Astrocyte of the cerebellum (primary cell): Measurements from ENCODE around the gene PLK3.
A peak's percentile ranks its signal among the peaks of the same experiment; 100 is the strongest.
"Not testable (repeated sequence)": the region's sequence is repeated elsewhere in the genome, so short reads cannot be mapped to it uniquely, and the experiment has no call there.

Source experiments
- DNase-seq: peaks from one replicate; pipeline ENCODE4 v3.0.0-alpha.2; 2011; ENCODE audit warnings: low read depth
- H3K4me3 ChIP-seq: 2 replicates; pipeline ENCODE4 v1.5.1; 2011; ENCODE audit warnings: mild to moderate bottlenecking, low read depth, low read length, moderate library complexity
- in situ Hi-C: cut with HindIII; loops from 2 replicates; pipeline ENCODE4 v1.10.0; 2017; ENCODE audit warnings: low sequenced_read_pairs
- TF ChIP-seq, protein P1 (sequence below): IDR thresholded peaks from 2 replicates; pipeline ENCODE4 v1.5.1; 2012; ENCODE audit warnings: low read length, low read depth, moderate library complexity, mild to moderate bottlenecking; ENCODE audit errors: missing control alignments

The PLK3 gene

GRCh38 chr1:44810101-44810761 is 10.1 kb downstream of the PLK3 start:
- TF ChIP-seq, protein P1, sequence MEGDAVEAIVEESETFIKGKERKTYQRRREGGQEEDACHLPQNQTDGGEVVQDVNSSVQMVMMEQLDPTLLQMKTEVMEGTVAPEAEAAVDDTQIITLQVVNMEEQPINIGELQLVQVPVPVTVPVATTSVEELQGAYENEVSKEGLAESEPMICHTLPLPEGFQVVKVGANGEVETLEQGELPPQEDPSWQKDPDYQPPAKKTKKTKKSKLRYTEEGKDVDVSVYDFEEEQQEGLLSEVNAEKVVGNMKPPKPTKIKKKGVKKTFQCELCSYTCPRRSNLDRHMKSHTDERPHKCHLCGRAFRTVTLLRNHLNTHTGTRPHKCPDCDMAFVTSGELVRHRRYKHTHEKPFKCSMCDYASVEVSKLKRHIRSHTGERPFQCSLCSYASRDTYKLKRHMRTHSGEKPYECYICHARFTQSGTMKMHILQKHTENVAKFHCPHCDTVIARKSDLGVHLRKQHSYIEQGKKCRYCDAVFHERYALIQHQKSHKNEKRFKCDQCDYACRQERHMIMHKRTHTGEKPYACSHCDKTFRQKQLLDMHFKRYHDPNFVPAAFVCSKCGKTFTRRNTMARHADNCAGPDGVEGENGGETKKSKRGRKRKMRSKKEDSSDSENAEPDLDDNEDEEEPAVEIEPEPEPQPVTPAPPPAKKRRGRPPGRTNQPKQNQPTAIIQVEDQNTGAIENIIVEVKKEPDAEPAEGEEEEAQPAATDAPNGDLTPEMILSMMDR = no peak
- in situ Hi-C loops = no loop called here
- DNase-seq = no peak
- peak overlapping the region; percentile 23 for H3K4me3 ChIP-seq

DNA sequence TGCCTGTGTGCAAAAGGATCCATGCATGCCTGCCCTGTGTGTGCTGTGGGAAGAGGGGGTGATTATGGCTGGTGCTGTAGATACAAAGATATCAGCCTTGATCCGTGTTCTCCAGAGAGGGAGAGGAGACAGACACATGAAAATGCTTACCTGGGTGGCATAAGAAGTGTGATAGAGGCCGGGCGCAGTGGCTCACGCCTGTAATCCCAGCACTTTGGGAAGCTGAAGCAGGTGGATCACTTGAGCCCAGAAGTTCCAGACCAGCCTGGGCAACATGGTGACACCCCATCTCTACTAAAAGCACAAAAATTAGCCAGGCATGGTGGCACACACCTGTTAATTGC is 10.6 kb downstream of the PLK3 start:
- DNase-seq, H3K4me3 ChIP-seq: not testable (repeated sequence)

DNA sequence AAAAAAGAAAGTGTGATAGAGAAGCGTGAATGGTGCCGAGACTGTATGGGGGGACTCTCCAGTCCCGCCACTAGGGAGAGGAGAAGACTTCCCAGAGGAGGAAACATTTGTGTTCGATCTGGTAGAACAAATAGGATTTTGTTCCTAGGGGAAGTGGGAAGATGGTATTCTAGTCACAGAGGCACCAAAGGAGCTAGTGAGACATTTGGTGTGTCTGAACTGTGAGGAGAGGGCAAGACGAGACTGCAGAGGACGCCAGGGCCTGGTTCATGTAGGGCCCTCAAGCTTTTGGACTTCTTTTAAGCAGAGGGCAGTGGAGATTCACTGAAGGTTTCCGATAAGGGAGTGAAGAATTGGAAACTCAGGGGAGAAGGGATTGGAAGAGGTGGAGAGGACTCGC is 11.1 kb downstream of the PLK3 start:
- H3K4me3 ChIP-seq = no peak overlapping the region

More for the DNA sequence above, 10.6 kb downstream of the PLK3 start:
- in situ Hi-C loops = not testable (repeated sequence)

GRCh38 chr1:44812822-44813543 is 12.8 kb downstream of the PLK3 start:
- TF ChIP-seq, protein P1 = no peak
- DNase-seq = no peak
- H3K4me3 ChIP-seq = peak overlapping the region; percentile 37
- in situ Hi-C loops = no loop called here

More for the DNA sequence above, 11.1 kb downstream of the PLK3 start:
- TF ChIP-seq, protein P1 = no peak
- DNase-seq = no peak
- in situ Hi-C loops = no loop called here

- not testable (repeated sequence) for DNase-seq
Measured at GRCh38 chr1:44815926-44816325, 15.7 kb downstream of the PLK3 start.

DNA sequence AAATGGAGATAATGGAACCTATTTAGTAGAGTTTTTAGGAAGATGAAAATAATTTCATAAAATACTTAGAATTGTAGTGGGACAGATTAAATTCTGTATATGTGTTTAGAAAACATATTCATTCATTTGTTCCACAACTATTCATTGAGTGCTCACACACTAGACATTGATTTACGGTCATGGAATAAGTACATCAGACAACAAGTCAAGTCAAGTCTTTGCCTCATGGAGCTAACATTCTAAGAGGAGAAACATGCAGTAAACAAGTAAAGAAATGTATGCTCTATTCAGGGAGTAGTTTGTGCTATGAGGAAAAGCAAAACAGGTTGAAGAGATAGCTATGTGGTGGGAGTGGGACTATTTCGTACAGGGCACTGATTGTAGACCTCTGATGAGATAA is 17.1 kb downstream of the PLK3 start:
- H3K4me3 ChIP-seq = no peak overlapping the region
- TF ChIP-seq, protein P1 = no peak
- DNase-seq = no peak
- in situ Hi-C loops = no loop called here

More at GRCh38 chr1:44815926-44816325, 15.7 kb downstream of the PLK3 start:
- in situ Hi-C loops, H3K4me3 ChIP-seq: not testable (repeated sequence)

- H3K4me3 ChIP-seq = no peak overlapping the region
- in situ Hi-C loops = no loop called here
- DNase-seq = no peak
- TF ChIP-seq, protein P1 = no peak
Measured at GRCh38 chr1:44817771-44818495, 17.8 kb downstream of the PLK3 start.
